NCI-H1092 treated with DMSO at 0.1 percent for 48 hours (cell line): ENCODE results near the gene HOXB1.
"Not testable (repeated sequence)": the region's sequence is repeated elsewhere in the genome, so short reads cannot be mapped to it uniquely, and the experiment has no call there.

Experiments
- DNase-seq: peaks from one replicate; lab custom pipeline; 2025; lab: John Stamatoyannopoulos, UW

HOXB1 gene

GRCh38 chr17:48543107-48543853 is 12.5 kb upstream of the HOXB1 start:
- DNase-seq: no peak

- no peak for DNase-seq
Observed at GRCh38 chr17:48542698-48543106, 11.9 kb upstream of the HOXB1 start.

- no peak for DNase-seq
Observed at GRCh38 chr17:48542114-48542656, 11.4 kb upstream of the HOXB1 start.

- DNase-seq: no peak
Observed at GRCh38 chr17:48541577-48542113, 10.8 kb upstream of the HOXB1 start.

- no peak for DNase-seq
Observed at GRCh38 chr17:48541036-48541576, 10.3 kb upstream of the HOXB1 start.

- DNase-seq: no peak
Observed at GRCh38 chr17:48540213-48540612, 9.4 kb upstream of the HOXB1 start.

- DNase-seq: no peak
Observed at GRCh38 chr17:48539177-48539576, 8.4 kb upstream of the HOXB1 start.

- DNase-seq: no peak
Observed at GRCh38 chr17:48537316-48537715, 6.5 kb upstream of the HOXB1 start.

GRCh38 chr17:48535793-48536559 is 5.2 kb upstream of the HOXB1 start:
- not testable (repeated sequence) for DNase-seq

- no peak for DNase-seq
Observed at GRCh38 chr17:48532261-48532660, 1.4 kb upstream of the HOXB1 start.

- no peak for DNase-seq
Observed at GRCh38 chr17:48530208-48530886, 464 bp downstream of the HOXB1 start.

GRCh38 chr17:48529683-48530009 is 1.2 kb downstream of the HOXB1 start:
- no peak for DNase-seq

- no peak for DNase-seq
Observed at GRCh38 chr17:48528936-48529682, 1.7 kb downstream of the HOXB1 start.

GRCh38 chr17:48528153-48528935 is 2.5 kb downstream of the HOXB1 start:
- DNase-seq: no peak

- DNase-seq: no peak
Observed at GRCh38 chr17:48527547-48527932, 3.3 kb downstream of the HOXB1 start.

GRCh38 chr17:48526608-48527546 is 3.9 kb downstream of the HOXB1 start:
- DNase-seq: no peak

GRCh38 chr17:48523010-48523409 is 7.8 kb downstream of the HOXB1 start:
- no peak for DNase-seq

GRCh38 chr17:48522031-48522653 is 8.7 kb downstream of the HOXB1 start:
- peak; percentile 91 for DNase-seq

- no peak for DNase-seq
Observed at GRCh38 chr17:48520631-48521079, 10.2 kb downstream of the HOXB1 start.
